Caco-2 (cell line): ENCODE measurements around the gene TANGO2. TPM values are rescaled to one million over a fixed set of nuclear protein-coding genes. Genes with fewer than 3 reads are reported as not detected.
A peak's percentile ranks its signal among the peaks of the same experiment; 100 is the strongest.

ENCODE experiments used
- BruUV-seq: library from RNA; stranded (reverse); fragments of 400-500 nt; replicated peaks from 2 replicates; lab custom pipeline; 2021; lab: Mats Ljungman, UMichigan
- CTCF ChIA-PET: fragments of 300-600 bp; sonication (Branson Sonifier 250); formaldehyde crosslinking; loops from one replicate; lab custom pipeline; 2022; ENCODE audit warnings: antibody characterized with exemption; lab: Charles Lee
- POLR2A ChIA-PET: fragments of 300-600 bp; sonication (Branson Sonifier 250); formaldehyde crosslinking; loops from one replicate; lab custom pipeline; 2022; ENCODE audit warnings: antibody characterized with exemption; lab: Charles Lee
- DNase-seq, 2 experiments: peaks; one replicate each; pipeline versions ENCODE4 v3.0.0 to v3.0.0-alpha.2; 2020 to 2022
- H3K27me3 ChIP-seq: replicated peaks from 2 replicates; pipeline ENCODE4 v1.6.0; 2011; ENCODE audit warnings: low read length; ENCODE audit not compliant: control insufficient read depth, insufficient read depth
- H3K36me3 ChIP-seq: 2 replicates; pipeline ENCODE4 v1.5.1; 2011; ENCODE audit warnings: low read length; ENCODE audit not compliant: control insufficient read depth, insufficient read depth
- H3K4me1 ChIP-seq: fragments of 250-450 bp; sonication (Bioruptor Pico); 2 replicates; pipeline ENCODE4 v1.5.1; 2020; ENCODE audit warnings: mild to moderate bottlenecking
- H3K4me3 ChIP-seq: 2 replicates; pipeline ENCODE4 v1.5.1; 2011; ENCODE audit warnings: low read depth, mild to moderate bottlenecking, control low read depth, low read length
- H3K9me3 ChIP-seq: fragments of 250-450 bp; sonication (Bioruptor Pico); 2 replicates; pipeline ENCODE4 v1.5.1; 2020; ENCODE audit warnings: mild to moderate bottlenecking, moderate library complexity
- H3K27ac Mint-ChIP-seq: one replicate; pipeline ENCODE4 v1.8.0; 2022; ENCODE audit warnings: mixed read lengths; ENCODE audit not compliant: unreplicated experiment
- H3K27me3 Mint-ChIP-seq: one replicate; pipeline ENCODE4 v1.8.0; 2022; ENCODE audit warnings: mixed read lengths; ENCODE audit not compliant: insufficient read depth, unreplicated experiment
- H3K36me3 Mint-ChIP-seq: one replicate; pipeline ENCODE4 v1.8.0; 2022; ENCODE audit warnings: mild to moderate bottlenecking, mixed read lengths; ENCODE audit not compliant: insufficient read depth, unreplicated experiment
- H3K4me1 Mint-ChIP-seq: one replicate; pipeline ENCODE4 v1.8.0; 2022; ENCODE audit warnings: low read depth, mixed read lengths; ENCODE audit not compliant: unreplicated experiment
- H3K4me3 Mint-ChIP-seq: one replicate; pipeline ENCODE4 v1.8.0; 2022; ENCODE audit warnings: mild to moderate bottlenecking, moderate library complexity, mixed read lengths; ENCODE audit not compliant: unreplicated experiment
- H3K9me3 Mint-ChIP-seq: one replicate; pipeline ENCODE4 v1.8.0; 2022; ENCODE audit warnings: mixed read lengths; ENCODE audit not compliant: unreplicated experiment
- CTCF ChIP-seq, 2 experiments: fragments of 200-600 bp in 1 of 2; IDR thresholded peaks; 1 replicate in 1 of 2; 2 replicates in 1 of 2; pipeline versions ENCODE4 v1.5.1 to v1.8.0; 2011 to 2022; ENCODE audit warnings: antibody characterized with exemption in 1 of 2, control low read depth in 1 of 2, inconsistent platforms in 1 of 2, low read depth in 1 of 2, low read length in 1 of 2, mild to moderate bottlenecking in 1 of 2, moderate library complexity in 1 of 2; ENCODE audit not compliant: insufficient read depth in 1 of 2, severe bottlenecking in 1 of 2, unreplicated experiment in 1 of 2
- intact Hi-C: fragments of 100-400 bp; cut with micrococcal nuclease; formaldehyde crosslinking; loops from one replicate; pipeline ENCODE4 v1.10.0; 2022; ENCODE audit not compliant: unreplicated experiment
- total RNA-seq: library from RNA; stranded (reverse); gene quantifications from 2 replicates; pipeline ENCODE4 v1.2.3, GENCODE V29; 2022

Gene TANGO2
- total RNA-seq, 1 experiment from 2014 or later, result 26.6 TPM

GRCh38 chr22:20017622-20017958 is 3.3 kb upstream of the TANGO2 start:
- TF ChIP-seq CTCF (IDR thresholded peaks at IDR 0.05; ENCODE audit: insufficient read depth in 1 of 2, low read depth in 1 of 2, low read length in 1 of 2, severe bottlenecking in 1 of 2, unreplicated experiment in 1 of 2), result no peak
- H3K36me3 ChIP-seq, result no peaks in the 10 kb centered on the region
- no TSS peak for BruUV-seq
- H3K4me1 Mint-ChIP-seq, result no peaks in the 10 kb centered on the region
- peaks cover 7% of the 10 kb centered on the region for H3K36me3 Mint-ChIP-seq
- H3K4me1 ChIP-seq, result peaks cover 16% of the 10 kb centered on the region
- no peaks in the 10 kb centered on the region for H3K9me3 Mint-ChIP-seq
- H3K9me3 ChIP-seq, result no peaks in the 10 kb centered on the region
- intact Hi-C loops, result loop anchor here (2.0 to 5.0 kb wide), 2 partner anchors 47 to 65 kb away; partner anchors contain the start of gene DGCR8
- no peak for DNase-seq
- ChIA-PET POLR2A (no interaction called here), CTCF (no interaction called here)
- H3K4me3 Mint-ChIP-seq, result peak overlapping the region; percentile 85
- no peak overlapping the region for H3K27ac Mint-ChIP-seq
- no peaks in the 10 kb centered on the region; the same call in 1 of the 2 replicates for H3K27me3 ChIP-seq
- no peak overlapping the region; the same call in 1 of the 2 replicates for H3K4me3 ChIP-seq
- no peaks in the 10 kb centered on the region for H3K27me3 Mint-ChIP-seq

- H3K36me3 Mint-ChIP-seq, result peaks cover 7% of the 10 kb centered on the region
- Histone ChIP-seq H3K27me3 (no peaks in the 10 kb centered on the region; the same call in 1 of the 2 replicates), H3K4me1 (peaks cover 16% of the 10 kb centered on the region), H3K36me3 (no peaks in the 10 kb centered on the region), H3K4me3 (no peak overlapping the region), H3K9me3 (no peaks in the 10 kb centered on the region)
- no peak for TF ChIP-seq CTCF (IDR thresholded peaks at IDR 0.05; ENCODE audit: insufficient read depth in 1 of 2, low read depth in 1 of 2, low read length in 1 of 2, severe bottlenecking in 1 of 2, unreplicated experiment in 1 of 2)
- no TSS peak for BruUV-seq
- POLR2A ChIA-PET, result no interaction called here
- no peak for DNase-seq
- no peak overlapping the region for H3K27ac Mint-ChIP-seq
- CTCF ChIA-PET, result no interaction called here
- H3K4me3 Mint-ChIP-seq, result peak overlapping the region; percentile 85
- H3K9me3 Mint-ChIP-seq, result no peaks in the 10 kb centered on the region
- H3K27me3 Mint-ChIP-seq, result no peaks in the 10 kb centered on the region
- intact Hi-C loops, result loop anchor here (5.0 kb wide), 1 partner anchor 64 kb away; the partner anchor contains the start of gene DGCR8
- no peaks in the 10 kb centered on the region for H3K4me1 Mint-ChIP-seq
These were observed 2.9 kb upstream of the TANGO2 start for GRCh38 chr22:20018001-20018400.

- POLR2A ChIA-PET, result interaction anchor here (0.5 to 1.6 kb wide), 4 partner anchors 60 to 97 kb away, joined by 4 to 7 read pairs (median 4); partner anchors contain the start of genes DGCR8 and TRMT2A
- H3K27me3 ChIP-seq, result no peaks in the 10 kb centered on the region; the same call in 1 of the 2 replicates
- Mint-ChIP-seq H3K36me3 (peaks cover 12% of the 10 kb centered on the region), H3K27ac (no peak overlapping the region), H3K27me3 (no peaks in the 10 kb centered on the region), H3K4me3 (peak overlapping the region; percentile 83), H3K9me3 (no peaks in the 10 kb centered on the region), H3K4me1 (no peaks in the 10 kb centered on the region)
- intact Hi-C loops, result loop anchor here (2.0 to 5.0 kb wide), 2 partner anchors 57 to 62 kb away; partner anchors contain the start of gene DGCR8
- BruUV-seq, result no TSS peak
- H3K36me3 ChIP-seq, result no peaks in the 10 kb centered on the region; the same call in 1 of the 2 replicates
- DNase-seq, result no peak
- peaks cover 16% of the 10 kb centered on the region for H3K4me1 ChIP-seq
- H3K9me3 ChIP-seq, result no peaks in the 10 kb centered on the region
- CTCF ChIA-PET, result interaction anchor here (0.6 to 1.6 kb wide), 2 partner anchors 50 to 66 kb away, joined by 4 read pairs; no protein-coding TSS in a partner anchor
- no peak for TF ChIP-seq CTCF (IDR thresholded peaks at IDR 0.05; ENCODE audit: insufficient read depth in 1 of 2, low read depth in 1 of 2, low read length in 1 of 2, severe bottlenecking in 1 of 2, unreplicated experiment in 1 of 2)
- peak overlapping the region; percentile 57 for H3K4me3 ChIP-seq
These were observed 1.0 kb upstream of the TANGO2 start for GRCh38 chr22:20019661-20020532.
